ENCODE data around the gene CWC27. TPM values are rescaled to one million over a fixed set of nuclear protein-coding genes. Genes with fewer than 3 reads are reported as not detected.

The CWC27 gene
- total RNA-seq, 4 donors from 2014 or later: 9.6 to 18.4 (median 12.6) TPM

- no peak for TF ChIP-seq CTCF (IDR thresholded peaks at IDR 0.05)
- DNase-seq (ENCODE audit: low spot score) (no peak), ATAC-seq (ENCODE audit: low FRiP score) (no peak)
Measured at GRCh38 chr5:65012301-65012892, 243.7 kb downstream of the CWC27 start.

DNA sequence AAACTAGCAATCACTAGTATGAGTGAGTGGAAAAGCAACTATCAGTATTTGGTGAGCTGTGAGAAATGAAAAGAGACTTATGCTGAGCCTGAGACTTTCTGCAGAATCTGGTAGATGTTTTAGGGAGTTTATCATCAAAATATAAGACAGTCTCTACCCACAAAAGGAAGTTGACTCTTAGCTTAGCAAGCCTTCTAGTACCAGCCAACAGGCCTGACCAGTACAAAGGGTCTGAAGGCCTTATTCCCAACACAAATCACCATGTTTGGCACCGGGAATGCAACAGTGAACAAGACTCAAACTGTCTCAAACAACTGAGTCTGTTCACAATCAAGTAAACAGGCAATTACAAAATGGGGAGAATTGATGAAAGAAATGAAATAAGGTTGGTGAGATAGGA lies 244.4 kb downstream of the CWC27 start:
- TF ChIP-seq CTCF (IDR thresholded peaks at IDR 0.05): no peak
- no peak for ATAC-seq (ENCODE audit: low FRiP score)
- DNase-seq (ENCODE audit: low spot score): no peak

DNA sequence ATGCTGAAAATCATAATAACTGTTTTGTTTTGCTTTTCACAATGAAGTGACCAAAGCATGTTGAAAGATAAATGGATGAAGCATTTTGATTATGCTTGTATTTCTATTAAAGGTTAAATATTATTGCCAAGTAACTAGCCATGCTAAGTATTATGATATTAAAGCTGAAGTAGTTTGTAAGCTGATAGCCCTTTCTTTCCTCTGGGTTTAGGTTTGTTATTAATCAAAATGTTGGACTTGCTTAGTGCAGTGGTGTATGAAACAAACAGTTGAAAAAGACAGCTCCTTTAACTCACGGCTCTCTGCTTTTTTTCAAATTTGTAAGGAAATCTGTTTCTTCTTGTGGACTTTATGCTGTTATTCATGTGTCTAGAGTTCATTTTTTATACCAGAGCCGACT lies 246.0 kb downstream of the CWC27 start:
- no peak for TF ChIP-seq CTCF (IDR thresholded peaks at IDR 0.05)
- no peak for DNase-seq (ENCODE audit: low spot score)
- no peak for ATAC-seq (ENCODE audit: low FRiP score)

DNA sequence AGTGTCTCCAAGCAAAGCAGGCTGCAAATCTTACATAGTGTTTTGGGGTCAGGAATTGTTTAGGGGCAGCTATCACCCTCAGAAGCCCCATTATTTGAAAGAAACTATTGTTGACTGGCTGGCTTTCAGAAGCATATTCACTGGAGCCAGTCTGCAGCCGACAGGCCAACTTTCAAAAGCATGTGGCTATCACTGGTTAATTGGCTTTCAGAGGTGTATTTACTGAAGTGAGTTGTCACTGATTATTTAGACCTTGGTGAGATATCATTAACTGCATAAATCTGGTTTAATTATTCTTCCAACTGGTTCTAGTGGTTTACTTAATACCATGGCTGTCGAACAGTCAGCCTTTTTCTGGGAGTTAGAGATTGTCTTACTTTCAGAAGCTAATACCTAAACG lies 247.0 kb downstream of the CWC27 start:
- DNase-seq (ENCODE audit: low spot score) (no peak), ATAC-seq (ENCODE audit: low FRiP score) (no peak)
- TF ChIP-seq CTCF (IDR thresholded peaks at IDR 0.05): no peak

DNA sequence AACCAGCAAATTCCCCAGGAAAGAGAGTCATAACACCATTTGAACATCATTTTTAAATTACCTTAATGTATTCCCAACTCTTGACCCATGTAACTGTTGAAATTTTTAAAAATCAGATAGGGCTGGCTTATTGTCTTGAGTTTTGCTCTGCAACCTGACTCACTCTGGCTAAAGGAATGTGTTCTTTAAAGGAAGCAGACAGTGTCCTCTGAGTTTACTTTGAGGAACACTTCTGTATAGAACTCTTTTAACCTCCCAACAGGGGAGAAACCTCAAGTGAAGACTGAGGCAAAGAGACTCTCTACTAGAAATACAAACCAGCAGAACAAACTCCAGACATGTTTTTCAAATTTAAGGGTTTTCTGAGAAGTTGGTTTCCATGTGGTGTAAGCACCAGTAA lies 248.9 kb downstream of the CWC27 start:
- TF ChIP-seq CTCF (IDR thresholded peaks at IDR 0.05): no peak
- ATAC-seq (ENCODE audit: low FRiP score): no peak
- DNase-seq (ENCODE audit: low spot score): no peak

DNA sequence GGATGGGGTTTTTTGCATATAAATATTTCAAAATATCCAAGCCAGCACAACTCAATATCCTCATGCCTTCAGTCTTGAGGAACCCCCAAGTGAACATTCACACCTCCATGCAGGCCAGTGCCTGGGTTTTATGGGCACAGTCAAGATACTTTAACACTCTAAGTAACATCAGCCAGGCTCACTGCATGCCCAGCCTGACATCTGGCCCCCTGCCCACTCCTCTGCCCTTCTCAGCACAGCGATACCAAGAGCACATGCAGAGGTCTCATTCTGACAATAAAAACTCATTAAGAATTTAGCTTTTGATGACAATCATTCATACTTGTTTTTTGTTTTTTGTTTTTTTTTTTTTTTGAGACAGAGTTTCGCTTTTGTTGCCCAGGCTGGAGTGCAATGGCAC lies 250.0 kb downstream of the CWC27 start:
- TF ChIP-seq CTCF (IDR thresholded peaks at IDR 0.05): no peak
- ATAC-seq (ENCODE audit: low FRiP score) (no peak), DNase-seq (ENCODE audit: low spot score) (no peak)

DNA sequence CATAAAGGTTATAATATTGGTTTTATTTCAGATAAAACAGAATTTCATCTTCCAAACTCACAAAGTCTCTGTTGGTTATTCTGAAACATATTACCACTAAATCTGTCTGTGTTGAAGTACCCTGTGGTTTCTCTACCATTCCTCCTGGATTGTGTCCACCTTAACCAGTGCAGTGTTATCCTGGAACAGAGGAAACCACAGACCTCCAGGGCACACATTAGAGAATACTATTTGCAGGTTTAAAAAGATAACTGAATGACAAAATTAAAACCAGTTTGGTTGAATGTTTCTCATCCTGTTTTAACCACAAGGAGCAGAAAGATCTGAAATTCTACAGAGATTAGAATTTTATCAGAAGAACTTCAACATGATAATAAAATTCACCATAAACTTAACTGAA lies 251.8 kb downstream of the CWC27 start:
- no peak for ATAC-seq (ENCODE audit: low FRiP score)
- no peak for DNase-seq (ENCODE audit: low spot score)
- no peak for TF ChIP-seq CTCF (IDR thresholded peaks at IDR 0.05)
